Measurements from ENCODE around the gene MAMSTR.

DNA sequence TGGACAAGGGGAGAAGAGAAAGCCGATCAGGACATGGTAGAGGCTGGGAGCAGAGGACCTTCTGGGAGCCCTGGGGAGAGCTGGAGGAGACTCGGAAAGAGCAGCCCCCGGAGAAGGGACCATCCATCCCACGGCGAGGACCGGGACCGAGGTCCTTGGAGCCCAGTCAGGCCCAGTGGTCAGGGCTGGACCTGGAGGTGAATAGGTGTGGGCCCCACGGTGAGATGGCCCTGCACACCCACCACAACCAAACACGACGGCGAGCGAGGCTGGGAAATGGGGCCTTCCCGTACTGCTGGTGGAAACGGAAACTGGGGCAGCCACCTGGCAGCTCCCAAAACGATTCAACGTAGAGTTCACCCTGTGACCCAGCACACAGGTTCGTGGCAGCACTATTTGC, 43.0 kb downstream of the MAMSTR start:
- TF ChIP-seq, protein P1, sequence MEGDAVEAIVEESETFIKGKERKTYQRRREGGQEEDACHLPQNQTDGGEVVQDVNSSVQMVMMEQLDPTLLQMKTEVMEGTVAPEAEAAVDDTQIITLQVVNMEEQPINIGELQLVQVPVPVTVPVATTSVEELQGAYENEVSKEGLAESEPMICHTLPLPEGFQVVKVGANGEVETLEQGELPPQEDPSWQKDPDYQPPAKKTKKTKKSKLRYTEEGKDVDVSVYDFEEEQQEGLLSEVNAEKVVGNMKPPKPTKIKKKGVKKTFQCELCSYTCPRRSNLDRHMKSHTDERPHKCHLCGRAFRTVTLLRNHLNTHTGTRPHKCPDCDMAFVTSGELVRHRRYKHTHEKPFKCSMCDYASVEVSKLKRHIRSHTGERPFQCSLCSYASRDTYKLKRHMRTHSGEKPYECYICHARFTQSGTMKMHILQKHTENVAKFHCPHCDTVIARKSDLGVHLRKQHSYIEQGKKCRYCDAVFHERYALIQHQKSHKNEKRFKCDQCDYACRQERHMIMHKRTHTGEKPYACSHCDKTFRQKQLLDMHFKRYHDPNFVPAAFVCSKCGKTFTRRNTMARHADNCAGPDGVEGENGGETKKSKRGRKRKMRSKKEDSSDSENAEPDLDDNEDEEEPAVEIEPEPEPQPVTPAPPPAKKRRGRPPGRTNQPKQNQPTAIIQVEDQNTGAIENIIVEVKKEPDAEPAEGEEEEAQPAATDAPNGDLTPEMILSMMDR (conservative IDR thresholded peaks at IDR 0.05; ENCODE audit: low read length) = no peak
- TF ChIP-seq EZH2phosphoT487 (IDR thresholded peaks at IDR 0.05; ENCODE audit: borderline replicate concordance) = no peak
